Measurements from ENCODE around the gene CYLD.

The CYLD gene

GRCh38 chr16:50821586-50821985, 79.7 kb downstream of the CYLD start:
- DNase-seq, result no peak

- no peak for DNase-seq
Measured at GRCh38 chr16:50822671-50823070, 80.8 kb downstream of the CYLD start.

- DNase-seq, result no peak
Measured at GRCh38 chr16:50826797-50827316, 85.0 kb downstream of the CYLD start.

- no peak for DNase-seq
Measured at GRCh38 chr16:50828164-50828702, 86.3 kb downstream of the CYLD start.

GRCh38 chr16:50830698-50831097, 88.8 kb downstream of the CYLD start:
- DNase-seq, result no peak

- DNase-seq, result no peak
Measured at GRCh38 chr16:50831751-50832150, 89.9 kb downstream of the CYLD start.

GRCh38 chr16:50833929-50834328, 92.0 kb downstream of the CYLD start:
- no peak for DNase-seq

GRCh38 chr16:50834701-50835100, 92.8 kb downstream of the CYLD start:
- no peak for DNase-seq

- no peak for DNase-seq
Measured at GRCh38 chr16:50835358-50836060, 93.6 kb downstream of the CYLD start.

GRCh38 chr16:50836121-50836621, 94.3 kb downstream of the CYLD start:
- no peak for DNase-seq

GRCh38 chr16:50837324-50837723, 95.4 kb downstream of the CYLD start:
- no peak for DNase-seq

GRCh38 chr16:50838165-50838564, 96.3 kb downstream of the CYLD start:
- DNase-seq, result no peak

- DNase-seq, result no peak
Measured at GRCh38 chr16:50838885-50839284, 97.0 kb downstream of the CYLD start.

- DNase-seq, result no peak
Measured at GRCh38 chr16:50839356-50839755, 97.5 kb downstream of the CYLD start.

- DNase-seq, result no peak
Measured at GRCh38 chr16:50839920-50840729, 98.2 kb downstream of the CYLD start.

GRCh38 chr16:50841081-50841886, 99.4 kb downstream of the CYLD start:
- DNase-seq, result peak in 2 of 4 experiments; percentile 13 to 17

GRCh38 chr16:50842013-50842505, 100.2 kb downstream of the CYLD start:
- no peak for DNase-seq

GRCh38 chr16:50842589-50842988, 100.7 kb downstream of the CYLD start:
- DNase-seq, result no peak

- DNase-seq, result no peak
Measured at GRCh38 chr16:50844840-50845239, 103.0 kb downstream of the CYLD start.

GRCh38 chr16:50845296-50845695, 103.4 kb downstream of the CYLD start:
- no peak for DNase-seq

GRCh38 chr16:50846511-50846910, 104.6 kb downstream of the CYLD start:
- no peak for DNase-seq

GRCh38 chr16:50847166-50847565, 105.3 kb downstream of the CYLD start:
- no peak for DNase-seq
